WTC11 (cell line): ENCODE data around the gene NOP9. TPM values are rescaled to one million over a fixed set of nuclear protein-coding genes. Genes with fewer than 3 reads are reported as not detected.

Experiments used
- ATAC-seq: fragments of 200-7000 bp; cut with Tn5 transposase; 2 replicates; pipeline ENCODE4 v1.10.0; 2021; ENCODE audit warnings: mild to moderate bottlenecking, moderate library complexity
- CTCF ChIA-PET: fragments of 300-600 bp; sonication (Branson Sonifier 250); formaldehyde crosslinking; loops from one replicate; lab custom pipeline; 2021; ENCODE audit warnings: antibody characterized with exemption; lab: Charles Lee
- POLR2A ChIA-PET: fragments of 350-600 bp; sonication (Branson Sonifier 250); formaldehyde crosslinking; loops from one replicate; lab custom pipeline; 2021; ENCODE audit warnings: antibody characterized with exemption; lab: Charles Lee
- DNase-seq: peaks from one replicate; pipeline ENCODE4 v3.0.0; 2021; ENCODE audit warnings: low spot score
- H3K27ac Mint-ChIP-seq: 2 replicates; pipeline ENCODE4 v1.8.0; 2021; ENCODE audit warnings: mixed read lengths
- H3K27me3 Mint-ChIP-seq: 2 replicates; pipeline ENCODE4 v1.8.0; 2021; ENCODE audit warnings: low read depth, mild to moderate bottlenecking, moderate library complexity, mixed read lengths
- H3K36me3 Mint-ChIP-seq: 2 replicates; pipeline ENCODE4 v1.8.0; 2021; ENCODE audit warnings: mixed read lengths
- H3K4me1 Mint-ChIP-seq: 2 replicates; pipeline ENCODE4 v1.8.0; 2022; ENCODE audit warnings: mixed read lengths
- H3K4me3 Mint-ChIP-seq: 2 replicates; pipeline ENCODE4 v1.8.0; 2021; ENCODE audit warnings: mild to moderate bottlenecking, moderate library complexity, mixed read lengths
- H3K9me3 Mint-ChIP-seq: 2 replicates; pipeline ENCODE4 v1.8.0; 2021; ENCODE audit warnings: mixed read lengths
- CBFB ChIP-seq: sonication (generic); formaldehyde crosslinking; IDR thresholded peaks from 2 replicates; pipeline ENCODE4 v1.8.1; 2022; ENCODE audit warnings: mild to moderate bottlenecking, low read depth, missing genetic modification reagents
- CREB1 ChIP-seq: sonication (generic); formaldehyde crosslinking; IDR thresholded peaks from 2 replicates; pipeline ENCODE4 v1.8.0; 2023; ENCODE audit warnings: mild to moderate bottlenecking, missing genetic modification reagents
- ESRRA ChIP-seq: sonication (generic); formaldehyde crosslinking; IDR thresholded peaks from 2 replicates; pipeline ENCODE4 v1.8.1; 2022; ENCODE audit warnings: mild to moderate bottlenecking, missing genetic modification reagents, borderline replicate concordance
- FOXJ3 ChIP-seq: sonication (generic); formaldehyde crosslinking; IDR thresholded peaks from 2 replicates; pipeline ENCODE4 v1.9.0; 2021; ENCODE audit warnings: missing genetic modification reagents, mild to moderate bottlenecking, borderline replicate concordance
- FOXP1 ChIP-seq: sonication (generic); formaldehyde crosslinking; IDR thresholded peaks from 2 replicates; pipeline ENCODE4 v1.8.0; 2022; ENCODE audit warnings: missing genetic modification reagents, mild to moderate bottlenecking, moderate library complexity, borderline replicate concordance
- GABPB1 ChIP-seq: sonication (generic); formaldehyde crosslinking; IDR thresholded peaks from 2 replicates; pipeline ENCODE4 v1.8.1; 2023; ENCODE audit warnings: mild to moderate bottlenecking, missing genetic modification reagents
- JUN ChIP-seq: sonication (generic); formaldehyde crosslinking; IDR thresholded peaks from 2 replicates; pipeline ENCODE4 v1.8.0; 2023; ENCODE audit warnings: mild to moderate bottlenecking, missing genetic modification reagents
- MYBL2 ChIP-seq: sonication (generic); formaldehyde crosslinking; IDR thresholded peaks from 2 replicates; pipeline ENCODE4 v1.8.1; 2023; ENCODE audit warnings: mild to moderate bottlenecking, moderate library complexity, missing genetic modification reagents
- NFE2L1 ChIP-seq: sonication (generic); formaldehyde crosslinking; IDR thresholded peaks from 2 replicates; pipeline ENCODE4 v1.8.1; 2023; ENCODE audit warnings: missing genetic modification reagents
- SMAD3 ChIP-seq: sonication (generic); formaldehyde crosslinking; IDR thresholded peaks from 2 replicates; pipeline ENCODE4 v1.8.0; 2022; ENCODE audit warnings: missing genetic modification reagents, mild to moderate bottlenecking, borderline replicate concordance
- TEAD1 ChIP-seq: sonication (generic); formaldehyde crosslinking; IDR thresholded peaks from 2 replicates; pipeline ENCODE4 v1.8.0; 2022; ENCODE audit warnings: mild to moderate bottlenecking, missing genetic modification reagents
- TEAD4 ChIP-seq: sonication (generic); formaldehyde crosslinking; IDR thresholded peaks from 2 replicates; pipeline ENCODE4 v1.8.0; 2022; ENCODE audit warnings: mild to moderate bottlenecking, missing genetic modification reagents
- ZNF263 ChIP-seq: sonication (generic); formaldehyde crosslinking; IDR thresholded peaks from 2 replicates; pipeline ENCODE4 v1.8.1; 2022; ENCODE audit warnings: low read depth, mild to moderate bottlenecking, moderate library complexity, missing genetic modification reagents
- ZNF396 ChIP-seq: fragments of 250-450 bp; sonication (Bioruptor Pico); IDR thresholded peaks from 2 replicates; pipeline ENCODE4 v1.8.0; 2021; ENCODE audit warnings: mild to moderate bottlenecking, moderate library complexity, borderline replicate concordance
- ZNF671 ChIP-seq: fragments of 250-450 bp; sonication (Bioruptor Pico); IDR thresholded peaks from 2 replicates; pipeline ENCODE4 v1.8.0; 2021; ENCODE audit warnings: mild to moderate bottlenecking
- total RNA-seq: library from RNA; stranded (reverse); gene quantifications from 3 replicates; pipeline ENCODE4 v1.2.3, GENCODE V29; 2021
- TF ChIP-seq, protein P1 (sequence below): sonication (generic); formaldehyde crosslinking; IDR thresholded peaks from 2 replicates; pipeline ENCODE4 v1.8.0; 2022; ENCODE audit warnings: missing genetic modification reagents
- TF ChIP-seq, protein P2 (sequence below): sonication (generic); formaldehyde crosslinking; IDR thresholded peaks from 2 replicates; pipeline ENCODE4 v1.8.1; 2022; ENCODE audit warnings: mild to moderate bottlenecking, moderate library complexity, missing genetic modification reagents
- TF ChIP-seq, protein P3 (sequence below): sonication (generic); formaldehyde crosslinking; IDR thresholded peaks from 2 replicates; pipeline ENCODE4 v1.8.0; 2023; ENCODE audit warnings: missing genetic modification reagents
- TF ChIP-seq, protein P4 (sequence below): fragments of 250-450 bp; sonication (Bioruptor Pico); IDR thresholded peaks from 2 replicates; pipeline ENCODE4 v1.9.0; 2021; ENCODE audit warnings: mild to moderate bottlenecking

Gene NOP9
- total RNA-seq, 1 experiment from 2014 or later, result 44.4 TPM

DNA sequence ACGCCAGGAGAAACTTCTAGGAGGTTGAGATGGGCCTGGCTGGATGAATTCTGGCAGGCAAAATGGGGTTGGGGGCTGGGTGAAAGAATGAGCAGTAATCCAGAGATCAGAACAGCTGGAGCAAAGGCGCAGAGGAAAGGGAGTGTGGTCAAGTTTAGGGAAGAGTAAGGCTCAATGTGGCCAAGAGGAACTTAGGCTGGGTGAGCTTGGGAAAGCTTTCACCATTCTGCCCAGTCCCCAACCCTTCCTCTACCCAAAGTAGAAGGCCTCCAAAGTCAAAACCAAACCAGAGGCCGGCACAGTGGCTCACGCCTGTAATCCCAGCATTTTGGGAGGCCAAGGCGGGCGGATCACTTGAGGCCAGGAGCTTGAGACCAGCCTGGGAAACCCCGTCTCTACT, 18.0 kb upstream of the NOP9 start (continued):
- TF ChIP-seq, protein P1, sequence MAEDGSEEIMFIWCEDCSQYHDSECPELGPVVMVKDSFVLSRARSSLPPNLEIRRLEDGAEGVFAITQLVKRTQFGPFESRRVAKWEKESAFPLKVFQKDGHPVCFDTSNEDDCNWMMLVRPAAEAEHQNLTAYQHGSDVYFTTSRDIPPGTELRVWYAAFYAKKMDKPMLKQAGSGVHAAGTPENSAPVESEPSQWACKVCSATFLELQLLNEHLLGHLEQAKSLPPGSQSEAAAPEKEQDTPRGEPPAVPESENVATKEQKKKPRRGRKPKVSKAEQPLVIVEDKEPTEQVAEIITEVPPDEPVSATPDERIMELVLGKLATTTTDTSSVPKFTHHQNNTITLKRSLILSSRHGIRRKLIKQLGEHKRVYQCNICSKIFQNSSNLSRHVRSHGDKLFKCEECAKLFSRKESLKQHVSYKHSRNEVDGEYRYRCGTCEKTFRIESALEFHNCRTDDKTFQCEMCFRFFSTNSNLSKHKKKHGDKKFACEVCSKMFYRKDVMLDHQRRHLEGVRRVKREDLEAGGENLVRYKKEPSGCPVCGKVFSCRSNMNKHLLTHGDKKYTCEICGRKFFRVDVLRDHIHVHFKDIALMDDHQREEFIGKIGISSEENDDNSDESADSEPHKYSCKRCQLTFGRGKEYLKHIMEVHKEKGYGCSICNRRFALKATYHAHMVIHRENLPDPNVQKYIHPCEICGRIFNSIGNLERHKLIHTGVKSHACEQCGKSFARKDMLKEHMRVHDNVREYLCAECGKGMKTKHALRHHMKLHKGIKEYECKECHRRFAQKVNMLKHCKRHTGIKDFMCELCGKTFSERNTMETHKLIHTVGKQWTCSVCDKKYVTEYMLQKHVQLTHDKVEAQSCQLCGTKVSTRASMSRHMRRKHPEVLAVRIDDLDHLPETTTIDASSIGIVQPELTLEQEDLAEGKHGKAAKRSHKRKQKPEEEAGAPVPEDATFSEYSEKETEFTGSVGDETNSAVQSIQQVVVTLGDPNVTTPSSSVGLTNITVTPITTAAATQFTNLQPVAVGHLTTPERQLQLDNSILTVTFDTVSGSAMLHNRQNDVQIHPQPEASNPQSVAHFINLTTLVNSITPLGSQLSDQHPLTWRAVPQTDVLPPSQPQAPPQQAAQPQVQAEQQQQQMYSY (CRISPR knock-in tag), result no peak
- TF ChIP-seq, protein P2, sequence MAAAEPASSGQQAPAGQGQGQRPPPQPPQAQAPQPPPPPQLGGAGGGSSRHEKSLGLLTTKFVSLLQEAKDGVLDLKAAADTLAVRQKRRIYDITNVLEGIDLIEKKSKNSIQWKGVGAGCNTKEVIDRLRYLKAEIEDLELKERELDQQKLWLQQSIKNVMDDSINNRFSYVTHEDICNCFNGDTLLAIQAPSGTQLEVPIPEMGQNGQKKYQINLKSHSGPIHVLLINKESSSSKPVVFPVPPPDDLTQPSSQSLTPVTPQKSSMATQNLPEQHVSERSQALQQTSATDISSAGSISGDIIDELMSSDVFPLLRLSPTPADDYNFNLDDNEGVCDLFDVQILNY, result no peak
- TF ChIP-seq FOXJ3 (CRISPR knock-in tag) (no peak), FOXP1 (CRISPR knock-in tag) (no peak), ZNF263 (CRISPR knock-in tag) (no peak), MYBL2 (CRISPR knock-in tag) (no peak), ZNF671 (no peak), NFE2L1 (CRISPR knock-in tag) (no peak)
- TF ChIP-seq, protein P3, sequence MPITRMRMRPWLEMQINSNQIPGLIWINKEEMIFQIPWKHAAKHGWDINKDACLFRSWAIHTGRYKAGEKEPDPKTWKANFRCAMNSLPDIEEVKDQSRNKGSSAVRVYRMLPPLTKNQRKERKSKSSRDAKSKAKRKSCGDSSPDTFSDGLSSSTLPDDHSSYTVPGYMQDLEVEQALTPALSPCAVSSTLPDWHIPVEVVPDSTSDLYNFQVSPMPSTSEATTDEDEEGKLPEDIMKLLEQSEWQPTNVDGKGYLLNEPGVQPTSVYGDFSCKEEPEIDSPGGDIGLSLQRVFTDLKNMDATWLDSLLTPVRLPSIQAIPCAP (CRISPR knock-in tag), result no peak

DNA sequence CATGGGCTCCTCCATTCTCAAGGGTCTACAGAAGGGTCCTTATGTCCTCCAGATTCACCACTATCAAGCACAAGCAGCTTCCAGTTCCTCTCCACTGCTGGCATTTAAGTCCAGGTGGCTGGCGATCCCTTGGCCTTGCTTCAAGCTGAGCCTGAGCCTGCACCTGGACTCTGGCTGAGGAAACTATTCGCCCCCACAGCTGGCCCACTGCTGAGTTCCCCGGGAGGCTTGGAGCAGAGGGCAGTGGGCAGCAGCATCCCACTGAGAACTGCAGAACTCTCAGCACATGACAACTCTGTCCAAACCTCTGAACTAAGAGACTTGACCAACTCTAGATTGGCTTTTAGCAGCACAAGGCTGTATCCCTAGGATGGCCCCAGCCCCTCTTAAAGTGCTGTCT, 16.9 kb upstream of the NOP9 start:
- Mint-ChIP-seq H3K36me3 (no peaks in the 10 kb centered on the region), H3K4me1 (no peaks in the 10 kb centered on the region), H3K27me3 (no peaks in the 10 kb centered on the region), H3K9me3 (no peaks in the 10 kb centered on the region), H3K27ac (no peak overlapping the region), H3K4me3 (no peak overlapping the region)
- DNase-seq (no peak), ATAC-seq (no peak)
- no peak for TF ChIP-seq TEAD4 (CRISPR knock-in tag)
- no peak for TF ChIP-seq TEAD1 (CRISPR knock-in tag)
- TF ChIP-seq, protein P4, sequence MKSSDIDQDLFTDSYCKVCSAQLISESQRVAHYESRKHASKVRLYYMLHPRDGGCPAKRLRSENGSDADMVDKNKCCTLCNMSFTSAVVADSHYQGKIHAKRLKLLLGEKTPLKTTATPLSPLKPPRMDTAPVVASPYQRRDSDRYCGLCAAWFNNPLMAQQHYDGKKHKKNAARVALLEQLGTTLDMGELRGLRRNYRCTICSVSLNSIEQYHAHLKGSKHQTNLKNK (CRISPR knock-in tag), result no peak
- TF ChIP-seq JUN (CRISPR knock-in tag), result no peak
- no peak for TF ChIP-seq ZNF671
- TF ChIP-seq ZNF396, result no peak
- TF ChIP-seq GABPB1 (CRISPR knock-in tag), result no peak
- TF ChIP-seq CBFB (CRISPR knock-in tag), result no peak
- TF ChIP-seq CREB1 (CRISPR knock-in tag), result no peak
- POLR2A ChIA-PET, result interaction anchor here (1.4 kb wide), 1 partner anchor 11 kb away, joined by 4 read pairs; the partner anchor contains the start of gene RABGGTA
- CTCF ChIA-PET, result interaction anchor here (1.1 to 2.8 kb wide), 6 partner anchors 9 to 46 kb away, joined by 3 to 15 read pairs (median 5); partner anchors contain the start of genes CIDEB, RABGGTA and TINF2

DNA sequence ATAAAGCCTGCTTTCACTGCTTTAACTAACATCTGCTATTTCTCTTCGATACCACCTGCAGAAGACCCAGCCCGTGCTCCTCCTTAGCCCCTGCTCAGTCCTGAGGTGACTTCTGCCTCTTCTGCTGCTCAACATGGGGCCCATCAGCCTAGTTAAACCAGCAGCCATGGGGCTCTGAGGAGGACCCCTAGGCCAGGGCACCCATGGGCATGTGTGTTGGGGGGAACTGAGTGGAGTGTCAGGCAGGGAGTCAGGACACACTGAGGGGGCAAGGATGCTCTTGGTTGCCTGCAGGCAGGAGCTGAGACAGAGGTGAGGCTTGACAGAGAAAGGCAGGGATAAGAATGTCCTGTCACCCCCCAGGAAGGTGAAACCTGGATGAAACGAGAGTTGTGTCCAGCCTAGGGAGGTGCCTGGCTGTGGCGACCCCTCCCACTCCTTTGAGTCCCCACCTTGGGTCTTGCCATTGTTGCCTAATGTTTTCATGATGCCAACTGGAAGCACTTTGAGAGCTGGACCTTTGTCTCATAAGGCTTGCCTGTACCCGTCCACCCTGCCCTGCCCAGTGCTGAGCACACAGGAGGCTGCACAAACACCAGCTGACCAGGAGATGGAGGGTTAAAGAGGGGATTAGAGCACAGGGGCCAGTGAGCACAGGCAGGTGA, 15.7 kb upstream of the NOP9 start:
- Mint-ChIP-seq H3K27ac (no peak overlapping the region), H3K9me3 (no peaks in the 10 kb centered on the region), H3K4me3 (no peak overlapping the region), H3K36me3 (no peaks in the 10 kb centered on the region), H3K4me1 (no peaks in the 10 kb centered on the region), H3K27me3 (no peaks in the 10 kb centered on the region)
- POLR2A ChIA-PET, result no interaction called here
- DNase-seq, result no peak
- CTCF ChIA-PET, result interaction anchor here (1.3 to 2.8 kb wide), 5 partner anchors 8 to 42 kb away, joined by 4 to 15 read pairs (median 6); partner anchors contain the start of genes CIDEB, RABGGTA and TINF2
- TF ChIP-seq ESRRA (CRISPR knock-in tag) (no peak), SMAD3 (CRISPR knock-in tag) (no peak)
- ATAC-seq, result no peak
